HG03432 (cell line): ENCODE data around the gene CACNA1C.

Source experiments
- ATAC-seq: cut with Tn5 transposase; IDR thresholded peaks from one replicate; pipeline ENCODE4 v1.9.1; 2021; ENCODE audit warnings: mild to moderate bottlenecking, moderate library complexity; ENCODE audit not compliant: unreplicated experiment

CACNA1C gene

DNA sequence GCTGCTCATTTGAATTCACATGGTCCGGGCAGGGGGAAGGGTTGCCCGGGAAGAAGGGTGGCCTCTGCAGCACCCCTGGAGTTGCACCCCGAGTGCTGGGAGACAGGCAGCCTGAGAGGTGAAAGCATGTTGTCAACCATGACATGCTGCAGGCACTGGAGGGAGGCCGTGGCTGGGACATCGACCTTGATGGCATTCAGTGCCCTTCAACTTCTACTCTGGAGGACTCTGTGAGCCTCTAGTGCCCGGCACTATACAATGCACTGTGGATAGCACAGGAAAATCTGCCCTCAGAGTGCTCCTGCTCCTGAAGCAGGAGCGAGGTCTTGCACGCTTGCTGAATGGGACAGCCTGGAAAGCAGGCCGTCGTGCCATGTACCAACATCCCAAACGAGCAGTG, 382.7 kb downstream of the CACNA1C start:
- no peak for ATAC-seq

GRCh38 chr12:2439332-2440100, 386.7 kb downstream of the CACNA1C start:
- no peak for ATAC-seq

GRCh38 chr12:2443776-2444175, 391.0 kb downstream of the CACNA1C start:
- no peak for ATAC-seq

- no peak for ATAC-seq
These were observed 393.2 kb downstream of the CACNA1C start for GRCh38 chr12:2445968-2446367.

DNA sequence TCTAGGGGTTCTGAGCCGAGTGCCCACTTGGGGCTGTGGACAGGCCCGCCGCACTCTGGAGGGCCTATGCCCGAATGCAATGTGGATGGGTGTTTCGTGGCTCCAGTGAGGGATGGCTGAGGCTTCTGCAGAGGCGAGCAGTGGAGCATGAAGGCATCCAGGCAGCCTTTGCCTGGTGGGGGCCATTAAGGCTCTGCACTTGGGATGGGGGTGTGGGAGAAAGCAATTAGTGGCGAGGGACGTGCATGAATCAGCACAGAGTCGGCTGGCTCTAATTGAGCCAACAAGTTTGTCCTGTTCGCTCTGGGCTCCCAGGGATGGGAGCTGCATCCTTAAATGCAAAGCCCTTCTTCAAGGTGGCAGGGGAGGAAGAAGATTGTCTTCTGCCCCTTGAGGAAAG, 395.1 kb downstream of the CACNA1C start:
- no peak for ATAC-seq

GRCh38 chr12:2449586-2449985, 396.8 kb downstream of the CACNA1C start:
- no peak for ATAC-seq

GRCh38 chr12:2450553-2450952, 397.8 kb downstream of the CACNA1C start:
- ATAC-seq = no peak

DNA sequence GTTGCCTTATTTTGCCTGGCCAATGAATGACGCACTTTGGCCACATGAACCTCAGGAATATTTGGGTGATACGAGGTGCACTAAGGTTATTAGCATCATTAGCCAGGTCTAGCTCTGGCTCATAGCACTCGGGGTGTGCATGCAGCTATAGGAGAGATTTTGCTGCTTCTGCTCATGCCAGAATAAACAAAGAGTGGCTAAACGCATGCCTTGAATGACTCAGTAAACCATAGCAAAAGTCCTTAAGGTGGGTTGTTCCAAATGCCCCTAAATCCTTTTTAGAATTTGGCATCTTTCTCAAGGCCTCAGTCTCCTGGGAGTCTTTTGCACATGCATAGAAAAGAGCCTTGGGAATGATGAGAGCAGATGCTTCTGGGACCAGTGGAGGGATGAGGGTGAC, 398.2 kb downstream of the CACNA1C start:
- ATAC-seq = no peak

DNA sequence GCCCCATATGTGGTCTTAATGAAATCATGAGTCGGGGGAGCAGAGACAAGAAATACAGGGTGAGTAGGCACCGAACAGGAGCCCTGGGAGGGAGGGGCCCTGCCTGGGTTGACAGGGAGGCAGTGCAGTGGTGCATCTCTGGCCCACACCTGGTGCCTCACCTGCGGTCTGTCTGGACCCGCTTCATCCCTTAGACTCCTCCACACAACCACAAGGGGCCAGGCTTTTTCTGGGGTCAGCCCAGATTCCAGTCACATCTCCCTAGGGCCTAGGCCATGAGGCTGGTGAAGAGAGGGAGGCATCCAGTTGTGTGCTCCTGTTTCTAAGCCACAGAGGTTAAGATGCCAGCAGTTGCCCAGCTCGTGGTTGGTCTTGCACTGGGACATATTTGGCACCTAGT, 398.7 kb downstream of the CACNA1C start:
- ATAC-seq = no peak

DNA sequence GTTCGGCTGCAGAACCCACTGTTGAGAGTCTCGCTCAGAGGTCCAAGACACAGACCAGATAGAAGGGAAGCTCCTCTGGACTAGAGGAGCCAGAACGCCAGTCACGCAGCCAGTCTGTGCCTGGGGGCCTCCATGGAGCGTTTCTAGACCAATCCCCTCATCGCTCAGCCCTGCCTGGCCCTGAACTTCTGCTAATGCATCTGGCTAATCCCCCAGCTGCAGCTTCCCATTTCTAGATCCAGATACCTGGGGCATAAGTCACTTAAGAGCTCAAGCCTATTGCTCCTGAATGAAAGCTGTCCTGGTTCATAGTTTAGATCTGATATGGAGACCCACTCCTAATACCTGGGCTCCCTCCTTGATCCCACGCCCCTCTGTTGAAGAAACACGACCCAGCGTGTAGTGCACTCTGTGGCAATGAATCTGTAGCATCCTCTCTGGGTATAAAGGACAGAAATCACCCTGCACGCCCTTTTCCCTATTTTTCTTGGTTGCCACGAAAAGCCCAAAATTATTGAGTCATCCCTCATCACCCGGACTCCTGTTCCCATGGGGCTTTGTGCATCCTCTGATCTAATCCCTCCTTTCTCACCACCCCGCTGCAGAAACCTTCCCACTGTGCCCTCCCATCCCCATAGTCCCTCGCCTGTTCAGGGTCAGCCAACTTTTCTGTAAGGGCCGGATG, 400.4 kb downstream of the CACNA1C start:
- no peak for ATAC-seq

DNA sequence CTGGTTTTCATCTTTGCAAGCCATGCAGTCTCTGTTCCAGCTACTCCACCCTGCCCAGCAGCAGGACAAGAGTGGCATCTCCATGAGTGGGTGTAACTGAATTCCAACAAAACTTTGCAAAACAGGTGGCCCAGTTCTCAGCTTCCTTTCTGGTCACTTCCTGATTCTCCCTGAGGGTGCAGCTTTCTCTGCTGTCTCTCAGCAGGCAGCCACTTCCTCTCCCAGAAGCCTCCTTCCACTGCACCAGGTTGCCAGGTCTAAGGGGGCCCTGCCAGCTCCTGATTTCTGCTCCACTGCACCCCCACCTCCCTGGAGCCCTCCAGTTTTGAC, 400.9 kb downstream of the CACNA1C start:
- ATAC-seq = no peak

GRCh38 chr12:2454601-2455177, 401.9 kb downstream of the CACNA1C start:
- no peak for ATAC-seq

- no peak for ATAC-seq
These were observed 402.6 kb downstream of the CACNA1C start for GRCh38 chr12:2455410-2455809.

DNA sequence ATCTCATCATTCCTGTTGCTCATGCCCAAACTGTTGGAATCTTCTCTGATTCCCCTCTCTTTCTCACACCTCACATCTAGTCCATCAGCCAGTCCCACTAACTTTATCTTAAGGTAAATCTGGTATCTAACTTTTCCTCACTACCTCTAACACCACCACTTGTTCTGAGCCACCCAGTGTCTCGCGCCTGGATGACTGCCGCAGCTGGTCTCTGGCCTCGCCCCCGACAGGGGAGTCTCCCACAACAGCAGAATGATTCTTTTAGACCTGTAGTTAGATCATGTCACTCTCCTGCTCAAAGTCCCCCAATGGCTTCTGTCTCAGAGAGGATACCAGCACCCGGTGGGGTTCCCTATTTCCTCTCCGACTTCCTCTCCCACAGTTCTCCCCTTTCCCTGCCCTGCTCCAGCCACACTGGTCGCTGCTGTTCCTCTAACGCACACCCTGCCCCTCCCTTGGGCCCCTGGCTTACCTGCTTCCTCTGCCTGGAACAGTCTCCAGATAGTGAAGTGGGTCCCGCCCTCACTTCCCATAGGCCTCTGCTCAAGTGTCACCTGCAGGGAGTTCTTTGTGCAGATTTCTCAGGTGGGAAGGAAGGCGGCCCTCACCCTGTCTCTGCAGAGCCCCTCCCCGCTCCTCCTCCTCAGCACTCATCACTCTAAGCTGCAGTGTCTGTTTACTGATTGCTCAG, 403.5 kb downstream of the CACNA1C start:
- no peak for ATAC-seq

DNA sequence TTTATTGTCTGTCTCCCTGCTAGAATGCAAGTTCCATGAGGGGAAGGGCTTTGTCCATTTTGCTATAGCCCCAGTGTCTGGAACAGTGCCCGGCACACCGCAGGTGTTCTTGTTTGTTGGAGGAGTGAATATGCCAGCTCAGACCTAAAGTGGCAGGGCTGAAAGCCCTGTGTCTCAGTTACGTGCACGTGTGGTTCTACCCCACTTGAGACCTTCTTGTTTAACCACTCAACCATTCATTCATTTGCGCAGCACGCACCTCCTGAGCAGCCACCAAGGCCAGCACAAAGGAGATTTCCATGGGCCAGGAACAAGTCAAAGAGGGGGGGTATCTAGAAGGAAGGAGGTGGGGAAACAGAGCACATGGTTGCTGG, 404.0 kb downstream of the CACNA1C start:
- no peak for ATAC-seq

DNA sequence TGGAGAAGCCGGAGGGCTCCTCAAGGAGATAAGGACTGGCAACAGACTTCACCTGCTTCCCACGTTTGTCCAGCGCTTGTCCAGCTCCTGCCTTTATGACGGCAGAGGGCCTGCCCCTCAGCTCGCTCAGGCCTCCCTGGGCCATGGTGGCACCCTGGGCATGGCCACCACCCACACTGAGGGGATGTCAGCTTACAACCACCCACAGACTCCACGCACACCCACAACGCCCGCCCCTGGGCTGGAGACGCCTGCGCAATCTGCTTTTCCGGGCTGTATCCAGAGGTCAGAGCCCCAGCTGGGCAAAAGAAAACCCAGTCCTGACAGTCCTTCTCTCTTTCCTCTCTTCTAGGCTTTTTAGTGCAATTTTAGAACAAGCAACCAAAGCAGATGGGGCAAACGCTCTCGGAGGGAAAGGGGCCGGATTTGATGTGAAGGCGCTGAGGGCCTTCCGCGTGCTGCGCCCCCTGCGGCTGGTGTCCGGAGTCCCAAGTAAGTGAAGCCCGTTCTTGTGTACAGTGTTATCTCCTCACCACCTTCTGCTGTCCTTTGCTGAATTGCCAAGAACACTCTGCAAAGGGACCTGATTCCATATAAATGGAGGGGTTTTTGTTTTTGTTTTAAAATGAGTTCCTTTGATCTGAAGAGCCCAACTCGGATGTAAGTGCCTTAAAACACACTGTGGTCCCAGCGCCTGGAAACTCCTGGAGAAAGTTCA, 404.6 kb downstream of the CACNA1C start:
- no peak for ATAC-seq

DNA sequence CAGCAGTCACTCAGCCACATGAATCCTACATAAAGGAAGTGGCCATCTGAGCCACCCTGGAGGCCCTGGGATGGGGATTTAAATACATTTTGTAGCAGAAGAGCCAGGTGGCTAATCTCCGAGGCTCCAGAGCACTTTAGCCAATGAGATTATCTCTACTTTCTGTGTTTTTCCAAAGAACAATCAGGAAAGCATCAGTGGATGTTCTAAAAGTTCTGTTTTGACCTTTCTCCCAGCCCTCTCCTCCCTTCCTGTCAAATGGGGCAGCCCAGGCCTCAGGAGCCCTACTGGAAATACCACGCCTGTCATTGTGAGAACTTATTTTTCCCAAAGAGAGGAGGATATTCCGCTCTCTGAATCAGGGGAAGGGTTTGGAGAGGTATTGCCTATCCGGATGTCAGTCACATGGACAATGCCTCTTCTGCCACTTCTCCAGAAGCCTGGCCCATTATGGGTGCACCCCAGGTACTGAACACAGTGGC, 405.2 kb downstream of the CACNA1C start:
- ATAC-seq = no peak

- no peak for ATAC-seq
These were observed 407.4 kb downstream of the CACNA1C start for GRCh38 chr12:2460051-2460670.

DNA sequence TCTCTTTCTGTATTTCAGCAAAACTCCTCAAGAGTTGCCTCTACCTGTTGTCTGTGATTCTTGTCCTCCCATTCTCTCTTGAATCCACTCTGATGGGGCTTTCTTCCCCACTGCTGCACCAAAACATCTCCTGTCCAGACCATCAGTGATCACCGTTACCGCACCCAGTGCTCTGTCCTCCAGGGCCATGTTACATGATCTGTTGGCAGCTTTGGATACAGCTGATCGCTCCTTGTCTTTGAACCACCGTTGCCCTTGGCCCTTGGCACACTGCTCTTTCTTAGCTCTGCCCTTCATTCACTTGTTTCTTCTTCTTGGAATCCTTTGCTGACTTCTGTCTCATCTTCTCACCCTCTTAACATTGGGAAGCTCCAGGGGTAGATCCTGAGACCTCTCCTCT, 408.3 kb downstream of the CACNA1C start:
- no peak for ATAC-seq

DNA sequence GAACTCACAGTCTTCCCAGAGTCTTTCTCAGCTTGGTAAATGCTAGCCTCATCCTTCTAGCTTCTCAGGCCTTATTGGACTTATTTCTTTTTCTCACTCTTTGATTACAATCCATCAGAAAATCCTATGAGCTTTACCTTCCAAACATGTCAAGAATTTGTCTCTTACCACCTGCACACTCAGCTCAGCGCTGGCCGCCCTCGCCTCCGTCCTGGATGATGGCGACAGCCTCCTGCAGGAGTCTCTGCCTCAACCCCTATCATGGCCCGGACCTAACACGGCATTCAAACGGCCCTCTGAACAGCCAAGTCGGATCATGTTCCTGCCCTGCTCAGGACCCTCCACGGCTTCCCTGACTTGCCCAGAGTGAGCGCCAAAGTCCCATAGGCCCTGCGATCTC, 408.9 kb downstream of the CACNA1C start:
- ATAC-seq = no peak

DNA sequence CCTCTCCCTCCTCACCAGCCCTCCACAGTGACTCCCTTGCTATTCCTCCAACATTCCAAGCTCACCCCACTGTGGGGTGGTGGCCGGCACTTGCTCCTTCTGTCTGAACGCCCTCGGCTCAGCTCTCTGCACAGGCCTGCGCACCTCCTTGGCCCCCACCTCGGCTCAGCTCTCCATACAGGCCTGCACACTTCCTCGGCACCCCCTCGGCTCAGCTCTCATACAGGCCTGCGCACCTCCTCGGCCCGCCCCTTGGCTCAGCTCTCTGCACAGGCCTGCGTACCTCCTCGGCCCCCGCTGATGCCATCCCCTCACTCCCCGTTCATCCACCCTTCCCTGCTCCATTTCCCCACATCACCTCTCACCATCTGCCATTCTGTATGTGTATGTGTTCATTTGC, 409.3 kb downstream of the CACNA1C start:
- ATAC-seq = no peak
